AG09309 (cell line): ENCODE results near the gene ORC4.

Experiments
- DNase-seq: peaks from one replicate; pipeline ENCODE4 v3.0.0-alpha.2; 2010; ENCODE audit warnings: low read depth
- H3K4me3 ChIP-seq: 2 replicates; pipeline ENCODE4 v1.5.1; 2011; ENCODE audit warnings: mild to moderate bottlenecking, low read depth, low read length, moderate library complexity; ENCODE audit not compliant: control insufficient read depth
- TF ChIP-seq, protein P1 (sequence below): IDR thresholded peaks from 2 replicates; pipeline ENCODE4 v1.5.1; 2011; ENCODE audit warnings: mild to moderate bottlenecking, low read depth, low read length, inconsistent platforms; ENCODE audit not compliant: insufficient read depth, control insufficient read depth; ENCODE audit errors: missing control alignments

Gene ORC4

DNA sequence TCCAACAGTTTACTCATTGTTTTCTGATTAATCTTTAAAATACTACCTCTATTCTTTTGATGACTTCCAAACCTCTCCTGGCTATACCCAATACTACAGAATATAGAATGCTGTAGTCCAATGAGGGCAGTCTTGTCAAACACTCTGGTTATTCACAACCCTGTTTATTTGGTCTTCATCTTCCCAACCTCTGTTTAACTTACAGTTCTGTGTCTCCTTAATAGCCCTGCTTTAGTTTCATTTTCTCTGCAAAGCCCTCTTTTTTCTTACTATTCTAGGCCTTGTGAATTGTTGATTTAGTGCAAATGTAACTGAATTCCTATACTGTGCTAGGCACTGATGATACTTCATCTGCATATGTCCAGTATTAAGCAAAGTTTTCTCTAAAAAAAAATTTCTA, 135.7 kb downstream of the ORC4 start:
- TF ChIP-seq, protein P1, sequence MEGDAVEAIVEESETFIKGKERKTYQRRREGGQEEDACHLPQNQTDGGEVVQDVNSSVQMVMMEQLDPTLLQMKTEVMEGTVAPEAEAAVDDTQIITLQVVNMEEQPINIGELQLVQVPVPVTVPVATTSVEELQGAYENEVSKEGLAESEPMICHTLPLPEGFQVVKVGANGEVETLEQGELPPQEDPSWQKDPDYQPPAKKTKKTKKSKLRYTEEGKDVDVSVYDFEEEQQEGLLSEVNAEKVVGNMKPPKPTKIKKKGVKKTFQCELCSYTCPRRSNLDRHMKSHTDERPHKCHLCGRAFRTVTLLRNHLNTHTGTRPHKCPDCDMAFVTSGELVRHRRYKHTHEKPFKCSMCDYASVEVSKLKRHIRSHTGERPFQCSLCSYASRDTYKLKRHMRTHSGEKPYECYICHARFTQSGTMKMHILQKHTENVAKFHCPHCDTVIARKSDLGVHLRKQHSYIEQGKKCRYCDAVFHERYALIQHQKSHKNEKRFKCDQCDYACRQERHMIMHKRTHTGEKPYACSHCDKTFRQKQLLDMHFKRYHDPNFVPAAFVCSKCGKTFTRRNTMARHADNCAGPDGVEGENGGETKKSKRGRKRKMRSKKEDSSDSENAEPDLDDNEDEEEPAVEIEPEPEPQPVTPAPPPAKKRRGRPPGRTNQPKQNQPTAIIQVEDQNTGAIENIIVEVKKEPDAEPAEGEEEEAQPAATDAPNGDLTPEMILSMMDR, result no peak
- no peak overlapping the region for H3K4me3 ChIP-seq
- DNase-seq, result no peak

DNA sequence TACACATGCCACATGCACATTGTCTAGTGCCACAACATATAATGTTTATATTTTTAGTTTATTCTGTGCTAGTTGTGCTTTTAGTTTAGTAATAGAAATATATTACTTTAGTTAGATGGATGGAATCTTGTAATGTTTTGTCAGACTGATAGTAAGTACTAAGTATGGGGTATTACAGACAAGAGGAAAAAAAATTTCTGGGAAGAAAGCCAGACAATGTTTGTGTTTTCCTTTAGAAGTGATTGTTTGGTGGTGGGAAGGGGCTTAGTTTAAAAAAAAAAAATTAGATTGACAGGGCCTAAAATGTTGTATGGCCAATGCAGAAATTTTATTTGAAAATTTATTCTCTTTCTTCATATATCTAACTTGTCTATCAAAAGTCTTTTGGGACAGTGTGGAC, 137.9 kb downstream of the ORC4 start:
- DNase-seq, result no peak
- H3K4me3 ChIP-seq, result no peak overlapping the region
- TF ChIP-seq, protein P1, result no peak
